Stimulated activated naive CD4-positive, alpha-beta T cell treated with Interleukin-2 at 50 U/mL for 16 hours (primary cell): ENCODE results near the gene YAP1.

Experiments
- DNase-seq: peaks from one replicate; lab custom pipeline; 2025; lab: John Stamatoyannopoulos, UW

The YAP1 gene

DNA sequence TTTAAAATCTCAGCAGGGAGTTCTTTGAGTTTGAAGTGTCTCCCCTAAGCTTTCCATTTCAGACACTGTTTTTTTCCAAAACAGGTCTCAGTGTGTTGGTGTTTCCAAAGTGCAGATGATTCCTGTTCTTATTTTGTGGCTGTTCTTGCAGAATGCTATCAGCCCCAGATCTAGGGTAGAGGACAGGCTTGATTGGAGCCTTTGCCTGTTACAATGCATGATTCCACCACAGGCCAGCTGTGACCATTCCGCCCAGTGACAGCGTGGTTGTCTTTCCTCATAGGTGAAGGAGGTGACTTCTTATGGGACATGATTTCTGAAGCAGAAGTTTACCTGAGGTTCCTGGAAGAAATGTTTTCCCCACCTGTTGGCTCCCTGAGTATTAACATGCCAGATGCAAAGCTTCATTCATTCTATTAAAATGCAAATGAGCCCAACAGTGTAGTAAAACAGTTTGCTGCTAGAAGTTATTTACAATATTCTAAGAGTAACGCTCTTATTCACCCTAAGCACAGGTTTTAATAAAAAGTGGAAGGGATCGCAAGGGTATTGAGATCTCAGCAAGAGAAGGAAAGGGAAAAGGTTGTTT, 170.1 kb downstream of the YAP1 start:
- DNase-seq: no peak
